Caco-2 (cell line): Measurements from ENCODE around the gene ZNF441. TPM values are rescaled to one million over a fixed set of nuclear protein-coding genes. Genes with fewer than 3 reads are reported as not detected.
A peak's percentile ranks its signal among the peaks of the same experiment; 100 is the strongest.
"Not testable (repeated sequence)": the region's sequence is repeated elsewhere in the genome, so short reads cannot be mapped to it uniquely, and the experiment has no call there.

ENCODE experiments used
- BruUV-seq: library from RNA; stranded (reverse); fragments of 400-500 nt; replicated peaks from 2 replicates; lab custom pipeline; 2021; lab: Mats Ljungman, UMichigan
- CTCF ChIA-PET: fragments of 300-600 bp; sonication (Branson Sonifier 250); formaldehyde crosslinking; loops from one replicate; lab custom pipeline; 2022; ENCODE audit warnings: antibody characterized with exemption; lab: Charles Lee
- POLR2A ChIA-PET: fragments of 300-600 bp; sonication (Branson Sonifier 250); formaldehyde crosslinking; loops from one replicate; lab custom pipeline; 2022; ENCODE audit warnings: antibody characterized with exemption; lab: Charles Lee
- DNase-seq, 2 experiments: peaks; one replicate each; pipeline versions ENCODE4 v3.0.0 to v3.0.0-alpha.2; 2020 to 2022
- H3K27me3 ChIP-seq: replicated peaks from 2 replicates; pipeline ENCODE4 v1.6.0; 2011; ENCODE audit warnings: low read length; ENCODE audit not compliant: control insufficient read depth, insufficient read depth
- H3K36me3 ChIP-seq: 2 replicates; pipeline ENCODE4 v1.5.1; 2011; ENCODE audit warnings: low read length; ENCODE audit not compliant: control insufficient read depth, insufficient read depth
- H3K4me1 ChIP-seq: fragments of 250-450 bp; sonication (Bioruptor Pico); 2 replicates; pipeline ENCODE4 v1.5.1; 2020; ENCODE audit warnings: mild to moderate bottlenecking
- H3K4me3 ChIP-seq: 2 replicates; pipeline ENCODE4 v1.5.1; 2011; ENCODE audit warnings: low read depth, mild to moderate bottlenecking, control low read depth, low read length
- H3K9me3 ChIP-seq: fragments of 250-450 bp; sonication (Bioruptor Pico); 2 replicates; pipeline ENCODE4 v1.5.1; 2020; ENCODE audit warnings: mild to moderate bottlenecking, moderate library complexity
- H3K27ac Mint-ChIP-seq: one replicate; pipeline ENCODE4 v1.8.0; 2022; ENCODE audit warnings: mixed read lengths; ENCODE audit not compliant: unreplicated experiment
- H3K27me3 Mint-ChIP-seq: one replicate; pipeline ENCODE4 v1.8.0; 2022; ENCODE audit warnings: mixed read lengths; ENCODE audit not compliant: insufficient read depth, unreplicated experiment
- H3K36me3 Mint-ChIP-seq: one replicate; pipeline ENCODE4 v1.8.0; 2022; ENCODE audit warnings: mild to moderate bottlenecking, mixed read lengths; ENCODE audit not compliant: insufficient read depth, unreplicated experiment
- H3K4me1 Mint-ChIP-seq: one replicate; pipeline ENCODE4 v1.8.0; 2022; ENCODE audit warnings: low read depth, mixed read lengths; ENCODE audit not compliant: unreplicated experiment
- H3K4me3 Mint-ChIP-seq: one replicate; pipeline ENCODE4 v1.8.0; 2022; ENCODE audit warnings: mild to moderate bottlenecking, moderate library complexity, mixed read lengths; ENCODE audit not compliant: unreplicated experiment
- H3K9me3 Mint-ChIP-seq: one replicate; pipeline ENCODE4 v1.8.0; 2022; ENCODE audit warnings: mixed read lengths; ENCODE audit not compliant: unreplicated experiment
- CTCF ChIP-seq, 2 experiments: fragments of 200-600 bp in 1 of 2; IDR thresholded peaks; 1 replicate in 1 of 2; 2 replicates in 1 of 2; pipeline versions ENCODE4 v1.5.1 to v1.8.0; 2011 to 2022; ENCODE audit warnings: antibody characterized with exemption in 1 of 2, control low read depth in 1 of 2, inconsistent platforms in 1 of 2, low read depth in 1 of 2, low read length in 1 of 2, mild to moderate bottlenecking in 1 of 2, moderate library complexity in 1 of 2; ENCODE audit not compliant: insufficient read depth in 1 of 2, severe bottlenecking in 1 of 2, unreplicated experiment in 1 of 2
- intact Hi-C: fragments of 100-400 bp; cut with micrococcal nuclease; formaldehyde crosslinking; loops from one replicate; pipeline ENCODE4 v1.10.0; 2022; ENCODE audit not compliant: unreplicated experiment
- total RNA-seq: library from RNA; stranded (reverse); gene quantifications from 2 replicates; pipeline ENCODE4 v1.2.3, GENCODE V29; 2022

The ZNF441 gene
- total RNA-seq, 1 experiment from 2014 or later, result 4.4 TPM

GRCh38 chr19:11767633-11768133, 883 bp downstream of the ZNF441 start:
- no peak for TF ChIP-seq CTCF (IDR thresholded peaks at IDR 0.05; ENCODE audit: insufficient read depth in 1 of 2, low read depth in 1 of 2, low read length in 1 of 2, severe bottlenecking in 1 of 2, unreplicated experiment in 1 of 2)
- Histone ChIP-seq H3K9me3 (peaks cover 5% of the 10 kb centered on the region; the same call in 1 of the 2 replicates), H3K27me3 (no peaks in the 10 kb centered on the region), H3K36me3 (no peaks in the 10 kb centered on the region), H3K4me1 (peaks cover 11% of the 10 kb centered on the region), H3K4me3 (peak overlapping the region; percentile 72)
- intact Hi-C loops, result loop anchor here (1.0 to 2.0 kb wide), 2 partner anchors 28 to 73 kb away; no protein-coding TSS in a partner anchor
- peaks cover 22% of the 10 kb centered on the region for H3K9me3 Mint-ChIP-seq
- ChIA-PET CTCF (interaction anchor here (1.8 kb wide), 1 partner anchor 30 kb away, joined by 7 read pairs; no protein-coding TSS in a partner anchor), POLR2A (interaction anchor here (1.2 kb wide), 1 partner anchor 28 kb away, joined by 9 read pairs; no protein-coding TSS in a partner anchor)
- peaks cover 13% of the 10 kb centered on the region for H3K36me3 Mint-ChIP-seq
- H3K4me1 Mint-ChIP-seq, result peaks cover 5% of the 10 kb centered on the region
- peak overlapping the region; percentile 97 for H3K27ac Mint-ChIP-seq
- H3K4me3 Mint-ChIP-seq, result peak overlapping the region; percentile 93
- peak; percentile 73 to 74 for DNase-seq
- no TSS peak for BruUV-seq
- H3K27me3 Mint-ChIP-seq, result no peaks in the 10 kb centered on the region

- H3K4me1 ChIP-seq, result peaks cover 11% of the 10 kb centered on the region
- H3K36me3 Mint-ChIP-seq, result peaks cover 13% of the 10 kb centered on the region
- H3K9me3 Mint-ChIP-seq, result peaks cover 26% of the 10 kb centered on the region
- no peak overlapping the region for H3K4me3 Mint-ChIP-seq
- H3K9me3 ChIP-seq, result peaks cover 10% of the 10 kb centered on the region
- H3K27me3 ChIP-seq, result no peaks in the 10 kb centered on the region
- DNase-seq, result no peak
- no peak overlapping the region for H3K27ac Mint-ChIP-seq
- ChIA-PET CTCF (no interaction called here), POLR2A (no interaction called here)
- H3K4me3 ChIP-seq, result no peak overlapping the region
- TF ChIP-seq CTCF (IDR thresholded peaks at IDR 0.05; ENCODE audit: insufficient read depth in 1 of 2, low read depth in 1 of 2, low read length in 1 of 2, severe bottlenecking in 1 of 2, unreplicated experiment in 1 of 2), result no peak
- BruUV-seq, result no TSS peak
- H3K27me3 Mint-ChIP-seq, result no peaks in the 10 kb centered on the region
- intact Hi-C loops, result no loop called here
- H3K36me3 ChIP-seq, result no peaks in the 10 kb centered on the region
- H3K4me1 Mint-ChIP-seq, result peaks cover 5% of the 10 kb centered on the region
These were observed 3.2 kb downstream of the ZNF441 start for GRCh38 chr19:11769995-11770394.

GRCh38 chr19:11771520-11771919, 4.7 kb downstream of the ZNF441 start:
- H3K36me3 ChIP-seq, H3K27me3 ChIP-seq, H3K4me1 Mint-ChIP-seq, intact Hi-C loops, H3K27ac Mint-ChIP-seq, H3K27me3 Mint-ChIP-seq, CTCF ChIA-PET, H3K4me3 ChIP-seq, H3K4me1 ChIP-seq, H3K4me3 Mint-ChIP-seq, BruUV-seq, POLR2A ChIA-PET: not testable (repeated sequence)
- H3K9me3 Mint-ChIP-seq, result peaks cover 26% of the 10 kb centered on the region
- peak in 1 of 2 experiments; percentile 6 for DNase-seq
- H3K9me3 ChIP-seq, result peaks cover 10% of the 10 kb centered on the region
- H3K36me3 Mint-ChIP-seq, result peaks cover 11% of the 10 kb centered on the region

- CTCF ChIA-PET, H3K27ac Mint-ChIP-seq, DNase-seq, H3K27me3 Mint-ChIP-seq, H3K27me3 ChIP-seq, POLR2A ChIA-PET, H3K36me3 ChIP-seq, H3K4me1 ChIP-seq, intact Hi-C loops, BruUV-seq, H3K4me3 ChIP-seq, H3K4me1 Mint-ChIP-seq, H3K4me3 Mint-ChIP-seq: not testable (repeated sequence)
- H3K9me3 ChIP-seq, result peaks cover 20% of the 10 kb centered on the region
- H3K9me3 Mint-ChIP-seq, result peaks cover 38% of the 10 kb centered on the region
- H3K36me3 Mint-ChIP-seq, result peaks cover 30% of the 10 kb centered on the region
These were observed 9.9 kb downstream of the ZNF441 start for GRCh38 chr19:11776669-11777068.
